NCI-H524 treated with DMSO at 0.1 percent for 48 hours (cell line): Measurements from ENCODE around the gene ALPK3.
A peak's percentile ranks its signal among the peaks of the same experiment; 100 is the strongest.
"Not testable (repeated sequence)": the region's sequence is repeated elsewhere in the genome, so short reads cannot be mapped to it uniquely, and the experiment has no call there.

Experiments
- DNase-seq: peaks from one replicate; lab custom pipeline; 2025; lab: John Stamatoyannopoulos, UW

ALPK3 gene

GRCh38 chr15:84873997-84874396 lies 56.8 kb downstream of the ALPK3 start:
- no peak for DNase-seq

- no peak for DNase-seq
Measured at GRCh38 chr15:84874981-84875699, 58.0 kb downstream of the ALPK3 start.

GRCh38 chr15:84876269-84876668 lies 59.1 kb downstream of the ALPK3 start:
- no peak for DNase-seq

- not testable (repeated sequence) for DNase-seq
Measured at GRCh38 chr15:84877701-84878100, 60.5 kb downstream of the ALPK3 start.

- no peak for DNase-seq
Measured at GRCh38 chr15:84878504-84878903, 61.3 kb downstream of the ALPK3 start.

- no peak for DNase-seq
Measured at GRCh38 chr15:84879088-84879780, 62.1 kb downstream of the ALPK3 start.

- no peak for DNase-seq
Measured at GRCh38 chr15:84880007-84880406, 62.9 kb downstream of the ALPK3 start.

- no peak for DNase-seq
Measured at GRCh38 chr15:84880822-84881519, 63.8 kb downstream of the ALPK3 start.

- DNase-seq = no peak
Measured at GRCh38 chr15:84881520-84881830, 64.3 kb downstream of the ALPK3 start.

GRCh38 chr15:84883466-84883865 lies 66.3 kb downstream of the ALPK3 start:
- no peak for DNase-seq

- DNase-seq = no peak
Measured at GRCh38 chr15:84883916-84884781, 67.0 kb downstream of the ALPK3 start, which contains the start of gene SLC28A1. Gene SLC28A1 (plus strand): TSS chr15:84884662. CDS start chr15:84887761, 3,099 bp downstream.

GRCh38 chr15:84885801-84886200 lies 68.6 kb downstream of the ALPK3 start:
- no peak for DNase-seq

GRCh38 chr15:84886211-84886983 lies 69.2 kb downstream of the ALPK3 start:
- DNase-seq = no peak

- DNase-seq = no peak
Measured at GRCh38 chr15:84886984-84887299, 69.8 kb downstream of the ALPK3 start.

- no peak for DNase-seq
Measured at GRCh38 chr15:84887938-84888337, 70.8 kb downstream of the ALPK3 start.

- DNase-seq = peak; percentile 69
Measured at GRCh38 chr15:84888639-84889038, 71.5 kb downstream of the ALPK3 start.

GRCh38 chr15:84889313-84889990 lies 72.3 kb downstream of the ALPK3 start:
- peak; percentile 88 for DNase-seq

GRCh38 chr15:84889991-84890669 lies 73.0 kb downstream of the ALPK3 start:
- DNase-seq = no peak

GRCh38 chr15:84890670-84891162 lies 73.6 kb downstream of the ALPK3 start:
- no peak for DNase-seq

GRCh38 chr15:84891339-84891738 lies 74.2 kb downstream of the ALPK3 start:
- no peak for DNase-seq
